ENCODE results near the gene PRAMEF12. TPM values are rescaled to one million over a fixed set of nuclear protein-coding genes. Genes with fewer than 3 reads are reported as not detected.

PRAMEF12 gene
- total RNA-seq, 1 experiment from 2014 or later = not detected

GRCh38 chr1:12734651-12735050 lies 38.9 kb upstream of the PRAMEF12 start:
- no peaks in the 10 kb centered on the region for H3K27me3 ChIP-seq (replicated peaks; ENCODE audit: control insufficient read depth, insufficient read depth, low read length)
- BruUV-seq (replicated peaks) = no TSS peak
- no peak for DNase-seq
- TF ChIP-seq CTCF (IDR thresholded peaks at IDR 0.05; ENCODE audit: insufficient read depth in 1 of 2, low read depth in 1 of 2, low read length in 1 of 2, severe bottlenecking in 1 of 2, unreplicated experiment in 1 of 2) = no peak
- Mint-ChIP-seq H3K27ac (ENCODE audit: unreplicated experiment) (no peak overlapping the region), H3K4me3 (ENCODE audit: unreplicated experiment) (no peak overlapping the region), H3K27me3 (ENCODE audit: insufficient read depth, unreplicated experiment) (peaks cover 14% of the 10 kb centered on the region), H3K36me3 (ENCODE audit: insufficient read depth, unreplicated experiment) (no peaks in the 10 kb centered on the region), H3K9me3 (ENCODE audit: unreplicated experiment) (peaks cover 9% of the 10 kb centered on the region), H3K4me1 (ENCODE audit: low read depth, unreplicated experiment) (no peaks in the 10 kb centered on the region)
- H3K36me3 ChIP-seq (ENCODE audit: control insufficient read depth, insufficient read depth, low read length) = no peaks in the 10 kb centered on the region
- no peaks in the 10 kb centered on the region for H3K9me3 ChIP-seq
- intact Hi-C loops (cut with micrococcal nuclease; ENCODE audit: unreplicated experiment) = no loop called here
- H3K4me1 ChIP-seq = no peaks in the 10 kb centered on the region
- ChIA-PET CTCF (no interaction called here), POLR2A (no interaction called here)
- no peak overlapping the region for H3K4me3 ChIP-seq (ENCODE audit: low read depth, low read length)

GRCh38 chr1:12738934-12739333 lies 34.6 kb upstream of the PRAMEF12 start:
- H3K27ac Mint-ChIP-seq (ENCODE audit: unreplicated experiment) = no peak overlapping the region
- no peaks in the 10 kb centered on the region for H3K4me1 Mint-ChIP-seq (ENCODE audit: low read depth, unreplicated experiment)
- Histone ChIP-seq H3K36me3 (ENCODE audit: control insufficient read depth, insufficient read depth, low read length) (no peaks in the 10 kb centered on the region), H3K9me3 (no peaks in the 10 kb centered on the region), H3K4me1 (no peaks in the 10 kb centered on the region), H3K27me3 (replicated peaks; ENCODE audit: control insufficient read depth, insufficient read depth, low read length) (no peaks in the 10 kb centered on the region), H3K4me3 (ENCODE audit: low read depth, low read length) (no peak overlapping the region)
- H3K36me3 Mint-ChIP-seq (ENCODE audit: insufficient read depth, unreplicated experiment) = no peaks in the 10 kb centered on the region
- no peak for DNase-seq
- no TSS peak for BruUV-seq (replicated peaks)
- CTCF ChIA-PET = no interaction called here
- POLR2A ChIA-PET = no interaction called here
- H3K4me3 Mint-ChIP-seq (ENCODE audit: unreplicated experiment) = no peak overlapping the region
- no peaks in the 10 kb centered on the region for H3K9me3 Mint-ChIP-seq (ENCODE audit: unreplicated experiment)
- TF ChIP-seq CTCF (IDR thresholded peaks at IDR 0.05; ENCODE audit: insufficient read depth in 1 of 2, low read depth in 1 of 2, low read length in 1 of 2, severe bottlenecking in 1 of 2, unreplicated experiment in 1 of 2) = no peak
- intact Hi-C loops (cut with micrococcal nuclease; ENCODE audit: unreplicated experiment) = no loop called here
- H3K27me3 Mint-ChIP-seq (ENCODE audit: insufficient read depth, unreplicated experiment) = peaks cover 8% of the 10 kb centered on the region

- H3K9me3 Mint-ChIP-seq (ENCODE audit: unreplicated experiment) = no peaks in the 10 kb centered on the region
- H3K27me3 ChIP-seq (replicated peaks; ENCODE audit: control insufficient read depth, insufficient read depth, low read length) = no peaks in the 10 kb centered on the region
- peaks cover 8% of the 10 kb centered on the region for H3K27me3 Mint-ChIP-seq (ENCODE audit: insufficient read depth, unreplicated experiment)
- H3K4me3 ChIP-seq (ENCODE audit: low read depth, low read length) = no peak overlapping the region
- intact Hi-C loops (cut with micrococcal nuclease; ENCODE audit: unreplicated experiment) = no loop called here
- H3K9me3 ChIP-seq = no peaks in the 10 kb centered on the region
- no peaks in the 10 kb centered on the region for H3K36me3 Mint-ChIP-seq (ENCODE audit: insufficient read depth, unreplicated experiment)
- no peak overlapping the region for H3K27ac Mint-ChIP-seq (ENCODE audit: unreplicated experiment)
- H3K4me3 Mint-ChIP-seq (ENCODE audit: unreplicated experiment) = no peak overlapping the region
- no TSS peak for BruUV-seq (replicated peaks)
- POLR2A ChIA-PET = no interaction called here
- CTCF ChIA-PET = no interaction called here
- no peaks in the 10 kb centered on the region for H3K4me1 ChIP-seq
- TF ChIP-seq CTCF (IDR thresholded peaks at IDR 0.05; ENCODE audit: insufficient read depth in 1 of 2, low read depth in 1 of 2, low read length in 1 of 2, severe bottlenecking in 1 of 2, unreplicated experiment in 1 of 2) = no peak
- H3K36me3 ChIP-seq (ENCODE audit: control insufficient read depth, insufficient read depth, low read length) = no peaks in the 10 kb centered on the region
- no peaks in the 10 kb centered on the region for H3K4me1 Mint-ChIP-seq (ENCODE audit: low read depth, unreplicated experiment)
- DNase-seq = no peak
Measured at GRCh38 chr1:12739613-12740012, 33.9 kb upstream of the PRAMEF12 start.

Data from Caco-2 (cell line).